Measurements from ENCODE around the gene ENG.

Gene ENG

GRCh38 chr9:127885508-127886281, 31.2 kb upstream of the ENG start:
- H3K79me2 ChIP-seq (ENCODE audit: insufficient read depth, low read length): no peaks in the 10 kb centered on the region
- H3K9me2 ChIP-seq (replicated peaks; ENCODE audit: insufficient read depth, low read length): no peaks in the 10 kb centered on the region
- H3F3A ChIP-seq (ENCODE audit: insufficient read depth): no peaks in the 10 kb centered on the region
- no peak overlapping the region for H3K9ac ChIP-seq (ENCODE audit: low read length)
- H3K27me3 ChIP-seq (ENCODE audit: low read length): no peaks in the 10 kb centered on the region
- no peak overlapping the region for H3K4me3 ChIP-seq (ENCODE audit: insufficient read depth, low read length, poor library complexity, severe bottlenecking)
- no peak overlapping the region for H3K4me2 ChIP-seq (ENCODE audit: low read depth, low read length, poor library complexity, severe bottlenecking)
- no peak overlapping the region for H2AFZ ChIP-seq (ENCODE audit: low read depth, low read length, severe bottlenecking)
- H3K36me3 ChIP-seq (ENCODE audit: low read length): no peaks in the 10 kb centered on the region
- TF ChIP-seq CTCF (IDR thresholded peaks at IDR 0.05; ENCODE audit: insufficient read depth, low read length, poor library complexity, severe bottlenecking) (no peak), EZH2phosphoT487 (conservative IDR thresholded peaks at IDR 0.05; ENCODE audit: low read length) (no peak)
- H3K27ac ChIP-seq (ENCODE audit: low read depth, low read length): no peak overlapping the region
- no peaks in the 10 kb centered on the region for H4K20me1 ChIP-seq (ENCODE audit: low read depth, low read length)
- H3K9me3 ChIP-seq (ENCODE audit: insufficient read depth, low read length): no peaks in the 10 kb centered on the region

GRCh38 chr9:127884976-127885490, 30.6 kb upstream of the ENG start:
- Histone ChIP-seq H3K9me3 (ENCODE audit: insufficient read depth, low read length) (no peaks in the 10 kb centered on the region), H2AFZ (ENCODE audit: low read depth, low read length, severe bottlenecking) (no peak overlapping the region), H3K4me2 (ENCODE audit: low read depth, low read length, poor library complexity, severe bottlenecking) (no peak overlapping the region), H3K79me2 (ENCODE audit: insufficient read depth, low read length) (no peaks in the 10 kb centered on the region), H3K27ac (ENCODE audit: low read depth, low read length) (no peak overlapping the region), H3K4me3 (ENCODE audit: insufficient read depth, low read length, poor library complexity, severe bottlenecking) (no peak overlapping the region), H3K9ac (ENCODE audit: low read length) (no peak overlapping the region), H3K36me3 (ENCODE audit: low read length) (no peaks in the 10 kb centered on the region), H3K9me2 (replicated peaks; ENCODE audit: insufficient read depth, low read length) (no peaks in the 10 kb centered on the region), H3K27me3 (ENCODE audit: low read length) (no peaks in the 10 kb centered on the region), H4K20me1 (ENCODE audit: low read depth, low read length) (no peaks in the 10 kb centered on the region), H3F3A (ENCODE audit: insufficient read depth) (no peaks in the 10 kb centered on the region)
- no peak for TF ChIP-seq CTCF (IDR thresholded peaks at IDR 0.05; ENCODE audit: insufficient read depth, low read length, poor library complexity, severe bottlenecking)
- no peak for TF ChIP-seq EZH2phosphoT487 (conservative IDR thresholded peaks at IDR 0.05; ENCODE audit: low read length)

- Histone ChIP-seq H3K9me3 (ENCODE audit: insufficient read depth, low read length) (no peaks in the 10 kb centered on the region), H3K27me3 (ENCODE audit: low read length) (no peaks in the 10 kb centered on the region), H3K9me2 (replicated peaks; ENCODE audit: insufficient read depth, low read length) (no peaks in the 10 kb centered on the region), H3F3A (ENCODE audit: insufficient read depth) (no peaks in the 10 kb centered on the region), H3K4me2 (ENCODE audit: low read depth, low read length, poor library complexity, severe bottlenecking) (no peak overlapping the region), H4K20me1 (ENCODE audit: low read depth, low read length) (no peaks in the 10 kb centered on the region), H3K4me3 (ENCODE audit: insufficient read depth, low read length, poor library complexity, severe bottlenecking) (no peak overlapping the region), H3K79me2 (ENCODE audit: insufficient read depth, low read length) (no peaks in the 10 kb centered on the region), H3K9ac (ENCODE audit: low read length) (no peak overlapping the region), H3K27ac (ENCODE audit: low read depth, low read length) (no peak overlapping the region), H2AFZ (ENCODE audit: low read depth, low read length, severe bottlenecking) (no peak overlapping the region), H3K36me3 (ENCODE audit: low read length) (no peaks in the 10 kb centered on the region)
- TF ChIP-seq CTCF (IDR thresholded peaks at IDR 0.05; ENCODE audit: insufficient read depth, low read length, poor library complexity, severe bottlenecking) (no peak), EZH2phosphoT487 (conservative IDR thresholded peaks at IDR 0.05; ENCODE audit: low read length) (no peak)
Observed at GRCh38 chr9:127884427-127884911, 30.0 kb upstream of the ENG start.

Data from SU-DHL-6 (cell line).